NCI-H446 treated with DMSO at 0.1 percent for 48 hours (cell line): ENCODE measurements around the gene PRLR.

ENCODE experiments used
- DNase-seq: peaks from one replicate; lab custom pipeline; 2025; lab: John Stamatoyannopoulos, UW

The PRLR gene

GRCh38 chr5:35032356-35032755 lies 197.9 kb downstream of the PRLR start:
- DNase-seq, result no peak

- no peak for DNase-seq
These were observed 199.0 kb downstream of the PRLR start for GRCh38 chr5:35031276-35031675.

DNA sequence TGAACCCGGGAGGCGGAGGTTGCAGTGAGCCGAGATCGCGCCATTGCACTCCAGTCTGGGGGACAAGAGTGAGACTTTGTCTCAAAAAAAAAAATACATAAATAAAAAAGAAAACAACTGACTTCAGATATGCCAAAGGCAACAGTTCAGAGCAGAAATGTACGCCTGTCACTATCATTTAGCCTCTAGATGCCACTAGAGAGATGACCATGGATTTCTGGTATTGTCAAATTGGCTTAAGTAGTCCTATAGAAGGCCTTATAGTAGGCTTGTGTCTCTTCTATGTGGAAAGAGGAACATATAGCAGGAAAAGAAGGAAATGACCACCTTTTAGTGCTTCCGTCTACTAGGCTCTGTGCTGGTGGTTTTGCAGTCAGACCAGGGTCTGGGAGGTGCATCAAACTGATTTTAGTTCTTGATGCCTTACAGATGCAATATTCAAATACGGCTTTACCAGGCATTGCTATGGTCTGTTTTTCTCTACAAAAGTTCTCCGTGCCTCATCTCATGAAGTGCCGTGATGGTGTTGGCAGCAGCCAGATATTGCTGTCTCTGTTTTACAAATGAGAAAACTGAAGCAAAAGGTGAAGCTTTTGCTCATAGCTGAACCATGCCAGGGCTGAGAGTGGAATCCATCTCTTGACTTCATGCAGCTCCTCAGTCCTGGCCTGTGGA lies 199.7 kb downstream of the PRLR start:
- no peak for DNase-seq

- DNase-seq, result no peak
These were observed 201.0 kb downstream of the PRLR start for GRCh38 chr5:35029333-35029732.

GRCh38 chr5:35026941-35027340 lies 203.3 kb downstream of the PRLR start:
- no peak for DNase-seq

DNA sequence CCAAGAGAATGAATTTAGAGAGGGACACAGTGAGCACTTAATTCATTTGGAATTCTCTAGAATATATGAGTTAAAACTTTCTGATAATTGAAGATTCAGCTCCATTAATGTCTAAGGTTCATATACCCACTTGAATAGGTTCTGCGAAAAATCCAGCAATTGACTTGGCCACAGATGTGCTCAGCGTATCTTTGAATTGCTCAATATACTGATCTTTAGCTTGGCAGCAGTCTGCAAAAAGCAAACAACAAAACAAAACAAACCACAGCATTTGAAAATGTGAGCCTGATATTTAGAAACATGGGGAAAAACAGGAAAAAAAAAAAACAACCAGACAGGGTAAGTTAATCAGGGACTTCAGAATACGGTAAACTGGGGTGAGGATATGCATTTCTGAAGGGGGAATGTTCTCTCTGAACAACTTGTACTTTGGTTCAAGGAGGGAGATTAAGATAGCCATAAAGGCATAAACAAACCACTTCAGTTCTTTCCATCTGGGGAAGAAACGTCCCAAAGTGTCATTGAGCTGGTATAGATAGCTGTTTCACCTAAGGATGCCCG lies 203.9 kb downstream of the PRLR start:
- DNase-seq, result no peak

DNA sequence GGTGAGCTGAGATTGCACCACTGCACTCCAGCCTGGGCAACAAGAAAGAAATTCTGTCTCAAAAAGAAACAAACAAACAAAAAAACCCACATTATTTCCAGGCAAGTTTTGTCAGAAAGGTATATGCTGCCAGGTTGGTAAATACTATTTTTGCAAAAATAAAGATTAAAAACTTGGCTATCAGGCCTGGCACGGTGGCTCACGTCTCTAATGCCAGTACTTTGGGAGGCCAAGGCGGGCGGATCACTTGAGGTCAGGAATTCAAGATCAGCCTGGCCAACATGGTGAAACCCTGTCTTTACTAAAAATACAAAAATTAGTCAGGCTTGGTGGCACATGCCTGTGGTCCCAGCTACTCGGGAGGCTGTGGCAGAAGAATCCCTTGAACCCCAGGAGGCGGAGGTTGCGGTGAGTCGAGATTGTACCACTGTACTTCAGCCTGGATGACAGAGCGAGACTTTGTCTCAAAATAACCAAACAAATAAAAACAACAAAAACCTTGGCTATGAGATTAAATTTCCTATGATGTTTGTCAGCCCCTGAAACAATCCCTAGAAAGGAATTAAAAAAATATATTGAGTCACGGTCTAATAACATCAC lies 205.3 kb downstream of the PRLR start:
- DNase-seq, result no peak

DNA sequence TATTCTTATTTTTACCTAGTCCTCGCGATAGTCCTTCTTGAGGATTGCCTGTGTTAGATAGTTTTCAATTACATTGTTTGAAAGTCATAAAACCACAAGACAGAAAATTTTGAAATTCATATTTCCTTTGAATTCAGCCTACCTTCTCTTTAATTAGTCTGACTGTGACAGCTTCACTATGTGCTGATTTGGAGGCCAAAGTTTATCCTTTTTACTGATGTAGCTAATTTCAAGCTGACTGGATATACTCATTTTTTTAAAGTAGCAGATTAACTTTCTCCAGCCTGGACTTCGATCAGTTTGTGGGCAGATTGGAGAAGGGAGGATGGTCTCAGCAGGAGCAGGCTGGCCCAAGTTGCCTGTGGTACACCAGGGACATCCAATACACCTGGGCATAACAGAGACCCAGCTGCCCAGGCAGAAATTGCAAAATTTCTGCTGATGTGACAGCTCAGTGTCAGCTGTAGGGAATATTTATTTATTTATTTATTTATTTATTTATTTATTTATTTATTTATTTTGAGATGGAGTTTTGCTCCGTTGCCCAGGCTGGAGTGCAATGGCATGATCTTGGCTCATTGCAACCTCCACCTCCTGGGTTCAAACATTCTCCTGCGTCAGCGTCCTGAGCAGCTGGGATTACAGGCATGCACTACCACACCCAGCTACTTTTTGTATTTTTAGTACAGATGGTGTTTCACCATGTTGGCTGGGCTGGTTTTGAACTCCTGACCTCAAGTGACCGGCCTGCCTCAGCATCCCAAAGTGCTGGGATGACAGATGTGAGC lies 206.7 kb downstream of the PRLR start:
- no peak for DNase-seq

- no peak for DNase-seq
These were observed 213.9 kb downstream of the PRLR start for GRCh38 chr5:35016174-35017051.

DNA sequence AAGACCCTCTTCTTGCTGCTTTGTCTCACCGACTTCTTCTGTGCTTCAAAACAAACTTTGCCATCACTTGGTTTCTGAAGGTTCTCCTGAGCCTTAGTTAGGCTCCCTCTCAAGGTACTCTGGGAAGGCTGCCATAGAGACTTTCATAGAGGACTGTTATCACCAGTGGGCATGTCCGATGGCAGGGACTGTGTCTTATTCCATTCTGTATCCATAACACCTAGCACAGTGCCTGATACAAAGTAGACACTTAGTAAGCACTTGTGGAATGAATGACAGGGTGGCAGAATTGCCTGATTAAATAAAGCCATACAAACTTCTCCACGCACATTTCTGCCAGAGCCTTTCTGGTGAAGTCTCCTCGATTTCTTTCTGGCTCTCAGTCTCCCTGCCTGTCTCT lies 215.2 kb downstream of the PRLR start:
- DNase-seq, result no peak

- DNase-seq, result no peak
These were observed 217.5 kb downstream of the PRLR start for GRCh38 chr5:35012796-35013195.

GRCh38 chr5:35012365-35012764 lies 217.9 kb downstream of the PRLR start:
- no peak for DNase-seq

- DNase-seq, result no peak
These were observed 219.6 kb downstream of the PRLR start for GRCh38 chr5:35010676-35011075.

GRCh38 chr5:35009657-35010056 lies 220.6 kb downstream of the PRLR start:
- DNase-seq, result no peak

DNA sequence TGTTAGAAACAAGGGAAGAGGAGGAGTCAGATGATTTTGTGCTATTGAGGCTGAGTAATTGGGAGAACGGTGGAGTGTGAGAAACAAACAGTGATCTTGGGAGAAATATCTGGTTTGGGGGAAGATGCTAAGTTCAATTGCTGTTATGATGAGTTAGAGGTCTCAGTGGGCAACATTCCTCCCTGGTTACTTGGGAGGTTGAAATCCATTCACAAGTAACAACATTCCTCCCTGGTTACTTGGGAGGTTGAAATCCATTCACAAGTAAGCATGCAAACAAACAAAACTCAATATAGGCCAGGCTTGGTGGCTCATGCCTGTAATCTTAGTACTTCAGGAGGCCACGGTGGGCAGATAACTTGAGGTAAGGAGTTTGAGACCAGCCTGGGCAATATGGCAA lies 221.3 kb downstream of the PRLR start:
- no peak for DNase-seq

- DNase-seq, result no peak
These were observed 225.5 kb downstream of the PRLR start for GRCh38 chr5:35004771-35005170.

- DNase-seq, result no peak
These were observed 226.1 kb downstream of the PRLR start for GRCh38 chr5:35004200-35004599.

DNA sequence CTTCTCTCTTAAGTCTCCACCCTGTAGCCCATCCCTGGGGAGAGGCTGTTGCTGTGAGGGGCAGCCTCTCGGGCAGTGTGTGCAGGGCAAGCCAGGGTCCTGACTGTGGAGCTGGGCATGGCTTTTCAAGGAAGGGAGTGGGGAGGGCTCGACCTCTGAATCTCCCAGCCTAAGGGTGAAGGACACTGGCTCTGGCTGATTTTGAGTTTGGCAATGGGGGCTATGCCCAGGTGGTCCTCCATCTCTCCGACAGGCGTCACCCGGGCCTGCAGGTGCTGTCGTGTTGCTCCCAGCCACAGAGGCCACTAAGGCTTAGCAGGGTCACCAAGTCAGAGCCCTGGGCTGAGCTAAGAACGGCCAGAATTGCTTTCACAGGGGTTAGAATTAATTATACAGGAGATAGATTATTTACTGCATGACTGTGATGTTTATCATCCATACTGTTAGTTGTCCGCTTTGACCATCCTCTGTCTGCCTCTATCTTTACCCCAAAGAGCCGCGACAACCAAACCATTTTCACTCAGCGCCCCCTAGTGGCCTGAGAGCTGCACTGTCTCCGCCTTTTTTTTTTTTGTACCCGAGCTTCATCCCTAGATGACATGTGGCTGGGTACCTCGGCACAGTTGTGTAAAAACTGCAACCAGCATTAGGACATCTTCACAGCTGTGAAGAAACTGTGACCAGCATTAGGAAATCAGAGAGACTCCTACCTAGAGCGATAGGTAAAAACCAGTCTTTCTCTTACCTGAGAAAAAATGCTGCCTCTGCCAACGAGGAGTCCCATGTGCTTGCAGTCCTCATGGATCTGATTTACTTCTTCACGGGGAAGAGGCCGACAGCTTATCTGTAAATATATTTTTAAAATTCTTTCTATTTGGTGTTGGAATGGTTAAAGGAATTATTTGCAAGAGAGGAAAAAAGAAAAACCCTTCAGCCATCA lies 227.0 kb downstream of the PRLR start:
- peak; percentile 43 for DNase-seq

GRCh38 chr5:35002459-35002858 lies 227.8 kb downstream of the PRLR start:
- DNase-seq, result no peak

DNA sequence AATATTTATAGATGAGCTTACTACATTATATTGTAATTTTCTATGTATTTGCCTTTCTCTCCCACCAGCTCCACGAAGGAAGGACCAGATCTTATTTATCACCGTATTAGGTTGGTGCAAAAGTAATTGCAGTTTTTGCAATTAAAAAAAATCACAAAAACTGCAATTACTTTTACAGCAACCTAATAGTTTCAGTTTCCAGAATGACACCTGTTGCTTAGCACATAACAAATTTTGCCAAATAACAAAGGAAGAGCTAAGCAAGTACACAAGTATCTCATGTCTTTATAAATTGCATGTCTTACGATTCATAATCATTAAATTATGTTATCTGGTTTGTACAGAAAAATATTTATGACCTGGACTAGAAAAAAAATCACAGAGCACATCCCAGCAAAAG lies 228.4 kb downstream of the PRLR start:
- DNase-seq, result no peak
